ENCODE results near the gene C3orf18.

C3orf18 gene

GRCh38 chr3:50567386-50568167 lies at the start of gene C3orf18:
TSS of gene C3orf18 (minus strand) at chr3:50567747. CDS start at chr3:50565699, 2,048 bp downstream.
- no peak for DNase-seq (ENCODE audit: low read depth, low spot score)
- H3K27ac ChIP-seq, result peak within 1 kb of the TSS; percentile 75

GRCh38 chr3:50616770-50617095 lies 49.2 kb upstream of the C3orf18 start:
- no peak for DNase-seq (ENCODE audit: low read depth, low spot score)
- H3K27ac ChIP-seq, result peak overlapping the region; percentile 78

- peak overlapping the region; percentile 78 for H3K27ac ChIP-seq
- DNase-seq (ENCODE audit: low read depth, low spot score), result no peak
These were observed 48.6 kb upstream of the C3orf18 start for GRCh38 chr3:50616003-50616769.

GRCh38 chr3:50615190-50615589 lies 47.6 kb upstream of the C3orf18 start:
- DNase-seq (ENCODE audit: low read depth, low spot score), result no peak
- no peak overlapping the region for H3K27ac ChIP-seq

GRCh38 chr3:50612970-50613846 lies 45.7 kb upstream of the C3orf18 start:
- DNase-seq (ENCODE audit: low read depth, low spot score), result no peak
- no peak overlapping the region for H3K27ac ChIP-seq

GRCh38 chr3:50612234-50612882 lies 44.8 kb upstream of the C3orf18 start:
- H3K27ac ChIP-seq, result no peak overlapping the region

GRCh38 chr3:50611464-50612233 lies 44.1 kb upstream of the C3orf18 start, which contains the start of gene CISH:
TSS of gene CISH (minus strand) at chr3:50611774. CDS start at chr3:50611650, 124 bp downstream.
- no peak for DNase-seq (ENCODE audit: low read depth, low spot score)
- peak within 1 kb of the TSS; percentile 34 for H3K27ac ChIP-seq

More at GRCh38 chr3:50612234-50612882, 44.8 kb upstream of the C3orf18 start:
- no peak for DNase-seq (ENCODE audit: low read depth, low spot score)

GRCh38 chr3:50610992-50611463 lies 43.5 kb upstream of the C3orf18 start:
- peak overlapping the region; percentile 34 for H3K27ac ChIP-seq
- DNase-seq (ENCODE audit: low read depth, low spot score), result no peak

- no peak overlapping the region for H3K27ac ChIP-seq
- no peak for DNase-seq (ENCODE audit: low read depth, low spot score)
These were observed 42.8 kb upstream of the C3orf18 start for GRCh38 chr3:50610181-50610971.

GRCh38 chr3:50609763-50610085 lies 42.2 kb upstream of the C3orf18 start:
- no peak for DNase-seq (ENCODE audit: low read depth, low spot score)
- no peak overlapping the region for H3K27ac ChIP-seq

GRCh38 chr3:50609071-50609762 lies 41.7 kb upstream of the C3orf18 start:
- no peak overlapping the region for H3K27ac ChIP-seq
- DNase-seq (ENCODE audit: low read depth, low spot score), result no peak

- no peak overlapping the region for H3K27ac ChIP-seq
- DNase-seq (ENCODE audit: low read depth, low spot score), result no peak
These were observed 40.7 kb upstream of the C3orf18 start for GRCh38 chr3:50608278-50608677.

GRCh38 chr3:50607271-50608091 lies 39.9 kb upstream of the C3orf18 start:
- DNase-seq (ENCODE audit: low read depth, low spot score), result no peak
- no peak overlapping the region for H3K27ac ChIP-seq

- DNase-seq (ENCODE audit: low read depth, low spot score), result no peak
- H3K27ac ChIP-seq, result peak overlapping the region; percentile 79
These were observed 39.0 kb upstream of the C3orf18 start for GRCh38 chr3:50606596-50606995.

- H3K27ac ChIP-seq, result peak overlapping the region; percentile 79
- DNase-seq (ENCODE audit: low read depth, low spot score), result no peak
These were observed 38.4 kb upstream of the C3orf18 start for GRCh38 chr3:50605901-50606326.

GRCh38 chr3:50604628-50605588 lies 37.4 kb upstream of the C3orf18 start:
- DNase-seq (ENCODE audit: low read depth, low spot score), result no peak
- H3K27ac ChIP-seq, result peak overlapping the region; percentile 79
